ENCODE measurements around the gene CHST12.

DNA sequence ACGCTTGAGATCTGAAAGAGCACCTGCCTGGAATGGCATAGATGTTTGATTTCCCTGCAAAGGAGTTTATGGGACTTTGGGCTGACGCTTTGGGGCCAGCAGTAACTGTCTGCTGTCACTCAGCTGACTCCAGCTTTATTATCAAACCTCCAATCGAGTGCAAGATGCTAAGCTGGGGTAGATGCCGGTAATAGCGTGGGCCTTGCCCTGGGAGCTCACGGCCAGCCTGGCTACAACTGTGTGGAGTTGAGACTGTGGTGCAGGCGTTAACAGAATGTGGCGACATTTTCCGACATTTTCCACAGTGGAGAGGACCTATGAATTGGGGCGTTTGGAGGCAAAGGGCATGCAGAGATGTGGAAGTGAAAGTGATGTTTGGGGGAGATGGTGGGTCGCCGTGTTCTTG, 1.3 kb downstream of the CHST12 start:
- TF ChIP-seq, protein P1, sequence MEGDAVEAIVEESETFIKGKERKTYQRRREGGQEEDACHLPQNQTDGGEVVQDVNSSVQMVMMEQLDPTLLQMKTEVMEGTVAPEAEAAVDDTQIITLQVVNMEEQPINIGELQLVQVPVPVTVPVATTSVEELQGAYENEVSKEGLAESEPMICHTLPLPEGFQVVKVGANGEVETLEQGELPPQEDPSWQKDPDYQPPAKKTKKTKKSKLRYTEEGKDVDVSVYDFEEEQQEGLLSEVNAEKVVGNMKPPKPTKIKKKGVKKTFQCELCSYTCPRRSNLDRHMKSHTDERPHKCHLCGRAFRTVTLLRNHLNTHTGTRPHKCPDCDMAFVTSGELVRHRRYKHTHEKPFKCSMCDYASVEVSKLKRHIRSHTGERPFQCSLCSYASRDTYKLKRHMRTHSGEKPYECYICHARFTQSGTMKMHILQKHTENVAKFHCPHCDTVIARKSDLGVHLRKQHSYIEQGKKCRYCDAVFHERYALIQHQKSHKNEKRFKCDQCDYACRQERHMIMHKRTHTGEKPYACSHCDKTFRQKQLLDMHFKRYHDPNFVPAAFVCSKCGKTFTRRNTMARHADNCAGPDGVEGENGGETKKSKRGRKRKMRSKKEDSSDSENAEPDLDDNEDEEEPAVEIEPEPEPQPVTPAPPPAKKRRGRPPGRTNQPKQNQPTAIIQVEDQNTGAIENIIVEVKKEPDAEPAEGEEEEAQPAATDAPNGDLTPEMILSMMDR (IDR thresholded peaks at IDR 0.05) = no peak
- TF ChIP-seq POLR2A (IDR thresholded peaks at IDR 0.05) = no peak
